HG03442 (cell line): ENCODE measurements around the gene FNDC3B.

Experiments
- ATAC-seq: cut with Tn5 transposase; IDR thresholded peaks from one replicate; pipeline ENCODE4 v1.9.1; 2021; ENCODE audit warnings: mild to moderate bottlenecking, moderate library complexity; ENCODE audit not compliant: unreplicated experiment

The FNDC3B gene

DNA sequence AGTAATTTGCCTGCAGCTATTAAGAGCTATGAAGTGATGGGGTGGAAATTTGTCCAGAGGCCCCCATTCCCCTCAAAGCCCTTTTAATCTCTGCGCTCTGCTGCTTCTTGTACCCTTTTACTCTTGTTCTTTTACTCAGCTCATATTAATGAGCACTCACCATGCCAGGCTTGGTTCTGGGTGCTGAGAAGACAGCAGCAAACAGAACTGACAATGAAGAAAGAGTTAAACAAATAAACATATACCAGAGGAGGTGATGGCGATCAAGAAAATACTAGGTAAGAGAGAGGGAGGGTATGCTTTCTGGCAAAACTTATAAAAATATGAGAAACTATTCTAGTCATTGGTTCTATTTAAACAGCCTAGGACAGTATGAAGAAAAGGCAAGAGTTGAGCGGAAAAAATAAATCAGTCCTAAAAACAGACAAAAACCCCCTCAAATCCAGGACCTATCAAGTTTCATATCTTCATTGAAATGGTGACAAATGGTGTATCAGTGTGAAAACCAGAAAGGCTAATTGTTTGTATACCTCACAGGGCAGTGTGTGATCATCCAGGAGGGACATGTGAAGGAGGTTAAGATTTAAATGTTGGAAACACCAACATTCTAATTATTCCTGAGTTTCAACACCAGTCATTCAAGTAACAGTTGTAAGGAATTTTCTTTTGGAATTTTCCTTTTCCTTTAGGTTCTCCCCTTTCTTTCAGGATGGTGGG lies 144.9 kb downstream of the FNDC3B start:
- ATAC-seq = no peak

DNA sequence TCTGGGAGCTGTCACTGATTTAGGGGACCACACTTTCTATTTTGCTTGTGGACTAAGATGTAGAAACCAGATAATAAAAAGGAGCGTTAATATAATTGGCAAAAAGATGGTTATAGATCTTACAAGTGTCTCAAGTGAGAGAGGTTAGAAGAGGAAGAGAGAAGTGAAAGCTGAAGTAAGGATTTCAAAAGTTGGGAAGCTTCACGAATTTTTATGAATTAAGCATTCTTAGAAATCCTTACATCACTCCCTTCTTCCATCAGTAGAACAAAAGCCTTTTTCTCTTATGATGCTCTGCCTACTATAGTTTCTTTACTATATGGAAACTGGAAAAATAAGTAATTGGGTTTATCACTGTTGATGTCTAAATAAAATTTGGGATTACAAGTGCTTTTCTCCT lies 146.5 kb downstream of the FNDC3B start:
- ATAC-seq = no peak

DNA sequence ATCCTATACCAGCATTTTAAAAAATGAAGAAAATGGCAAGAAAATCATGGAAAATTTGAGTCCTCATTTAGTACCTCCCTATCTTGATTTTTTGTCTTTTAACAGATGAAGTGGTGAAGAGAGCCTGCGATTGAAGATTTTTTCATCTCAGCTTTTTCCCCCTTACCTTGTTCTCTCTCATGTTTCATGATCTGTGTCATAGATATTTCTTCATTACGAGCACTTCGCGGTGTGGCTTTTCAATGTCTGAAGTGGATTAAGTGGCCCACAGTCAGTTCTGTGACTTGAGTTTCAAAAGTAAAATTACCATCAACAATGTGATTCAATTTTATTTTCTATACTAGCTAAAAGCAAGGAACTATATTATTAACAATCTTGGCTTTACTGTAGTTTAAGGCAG lies 147.2 kb downstream of the FNDC3B start:
- ATAC-seq = no peak

DNA sequence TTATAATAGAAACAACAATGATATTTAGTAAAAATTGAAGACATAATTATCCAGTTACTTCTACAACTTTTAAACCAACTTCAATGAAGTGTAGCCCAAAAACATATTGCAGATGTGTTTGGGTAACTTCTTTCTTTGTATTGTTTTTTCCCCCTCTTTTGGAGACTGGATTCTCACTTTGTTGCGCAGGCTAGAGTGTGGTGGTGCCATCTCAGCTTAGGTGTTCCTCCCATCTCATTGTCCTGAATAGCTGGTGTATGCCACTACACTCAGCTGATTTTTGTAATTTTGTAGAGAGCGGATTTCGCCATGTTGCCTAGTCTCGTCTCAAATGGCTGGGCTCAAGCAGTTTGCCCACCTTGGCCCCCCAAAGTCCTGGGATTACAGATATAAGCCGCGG lies 148.1 kb downstream of the FNDC3B start:
- no peak for ATAC-seq

DNA sequence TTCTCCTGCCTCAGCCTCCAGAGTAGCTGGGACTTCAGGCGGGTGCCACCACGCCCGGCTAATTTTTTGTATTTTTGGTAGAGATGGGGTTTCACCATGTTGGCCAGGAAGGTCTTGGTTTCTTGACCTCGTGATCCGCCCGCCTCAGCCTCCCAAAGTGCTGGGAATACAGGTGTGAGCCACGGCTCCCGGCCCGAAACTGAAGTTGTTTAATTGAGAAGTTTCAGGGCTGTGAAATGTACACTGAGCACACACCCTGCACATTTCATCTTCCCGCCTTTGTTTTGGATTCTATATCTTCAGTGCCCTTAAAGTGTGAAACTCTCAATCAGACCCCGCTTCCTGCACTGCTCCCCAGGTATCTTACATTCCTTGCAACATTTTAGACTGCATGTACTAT lies 149.1 kb downstream of the FNDC3B start:
- ATAC-seq = no peak

DNA sequence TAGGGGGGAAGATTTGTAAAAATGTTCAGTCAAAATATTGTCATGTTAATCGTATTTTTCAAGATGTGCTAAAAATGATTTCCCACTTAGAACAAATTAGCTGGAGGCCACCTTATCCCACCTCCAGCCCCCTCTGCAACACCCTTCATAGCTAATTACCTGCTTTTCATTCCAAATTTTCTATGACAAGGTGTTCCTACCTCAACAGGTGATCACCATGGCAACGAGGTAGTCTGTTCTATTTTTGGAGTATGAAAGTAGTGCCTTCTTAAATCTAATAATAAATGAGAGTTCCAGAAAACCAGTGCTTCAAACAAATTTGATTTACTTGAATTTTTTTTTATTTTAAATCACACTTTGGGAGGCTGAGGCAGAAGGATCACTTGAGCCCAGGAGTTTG lies 149.8 kb downstream of the FNDC3B start:
- ATAC-seq = no peak

DNA sequence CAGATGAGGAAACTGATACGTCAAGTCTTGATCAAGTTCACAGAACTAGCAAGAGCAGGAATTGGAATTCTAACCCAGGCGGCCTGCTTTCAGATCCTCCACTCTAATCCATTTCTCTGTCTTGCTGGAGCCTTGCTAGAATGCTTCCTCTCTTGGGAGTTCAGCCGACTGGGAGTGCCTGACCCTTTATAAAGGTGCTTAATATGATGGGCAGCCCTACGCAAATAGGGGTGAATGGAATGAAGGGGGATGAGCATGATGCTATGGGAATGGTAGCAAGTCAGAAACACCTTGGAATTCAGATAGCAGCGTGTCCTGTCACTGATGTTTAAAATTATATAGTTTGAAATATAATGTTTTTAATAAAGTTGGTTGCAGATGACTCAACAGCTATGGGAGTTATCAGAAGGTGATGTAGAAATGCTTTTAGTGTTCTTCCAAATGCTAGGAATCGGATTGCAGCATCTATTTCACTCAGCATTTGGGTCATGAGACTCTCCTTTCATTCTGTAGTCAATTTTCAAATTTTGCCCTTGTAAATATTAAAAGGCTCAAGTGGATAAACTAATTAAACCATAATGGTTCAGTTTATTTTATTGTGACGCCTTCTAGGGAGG lies 150.7 kb downstream of the FNDC3B start:
- ATAC-seq = no peak

DNA sequence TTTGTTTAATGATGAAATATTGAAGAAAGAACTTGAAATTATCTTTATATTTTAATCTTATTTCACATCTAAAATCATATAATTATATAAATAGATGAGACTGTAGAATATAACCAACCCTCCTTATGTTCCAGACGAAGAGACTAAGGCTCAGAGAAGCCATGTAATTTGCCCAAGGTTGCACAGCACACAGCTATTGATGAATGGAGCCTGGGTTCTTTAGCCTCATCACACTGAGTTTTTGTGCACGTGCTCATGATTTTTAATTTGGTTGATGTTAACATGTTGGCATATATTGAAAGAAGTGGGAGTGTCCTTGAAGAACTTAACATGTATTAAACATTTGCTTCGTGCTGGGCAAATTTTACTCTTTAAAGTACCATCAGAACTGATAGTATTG lies 151.6 kb downstream of the FNDC3B start:
- no peak for ATAC-seq

DNA sequence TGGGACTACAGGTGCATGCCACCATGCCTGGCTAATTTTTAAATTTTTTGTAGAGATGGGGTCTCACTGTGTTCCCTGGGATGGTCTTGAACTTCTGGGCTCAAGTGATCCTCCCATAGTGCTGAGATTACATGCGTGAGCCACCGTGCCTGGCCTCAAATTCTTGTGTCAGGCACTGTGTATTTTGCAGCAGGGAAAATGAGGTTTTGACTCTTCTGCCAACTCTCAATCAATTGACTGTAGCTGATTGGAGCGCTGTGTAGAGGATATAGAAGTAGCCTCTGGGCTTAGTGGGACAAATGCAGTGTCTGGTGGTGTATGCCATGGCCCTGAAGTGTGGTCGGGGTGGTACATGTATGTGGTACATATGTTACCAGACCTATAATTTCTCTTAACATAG lies 152.3 kb downstream of the FNDC3B start:
- no peak for ATAC-seq

DNA sequence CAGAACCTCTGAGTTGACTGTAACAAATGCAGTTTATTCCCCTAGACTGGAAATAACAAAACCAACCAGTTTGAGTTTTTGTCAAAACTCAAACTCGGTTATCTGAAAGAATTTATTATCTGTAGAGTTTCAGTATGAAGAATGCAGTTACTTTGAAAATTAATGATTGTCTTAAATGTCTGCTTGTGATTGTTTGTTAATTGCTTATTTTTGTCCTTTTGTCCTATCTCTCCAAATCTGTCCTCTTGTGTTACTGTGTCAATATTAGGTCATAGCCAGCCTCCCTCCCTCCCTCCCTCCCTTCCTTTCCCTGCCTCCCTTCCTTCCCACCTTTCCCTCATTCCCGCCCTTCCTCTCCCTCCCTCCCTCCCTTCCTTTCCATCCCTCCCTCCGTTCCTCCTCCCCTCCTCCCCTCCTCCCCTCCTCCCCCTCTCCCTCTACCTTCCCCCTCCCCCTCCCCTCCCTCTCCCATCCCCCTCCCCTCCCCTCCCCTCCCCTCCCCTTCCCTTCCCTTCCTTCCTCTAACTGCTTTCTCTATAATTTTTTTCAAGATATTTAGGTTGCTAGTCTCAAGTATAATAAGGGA lies 153.5 kb downstream of the FNDC3B start:
- ATAC-seq = no peak

DNA sequence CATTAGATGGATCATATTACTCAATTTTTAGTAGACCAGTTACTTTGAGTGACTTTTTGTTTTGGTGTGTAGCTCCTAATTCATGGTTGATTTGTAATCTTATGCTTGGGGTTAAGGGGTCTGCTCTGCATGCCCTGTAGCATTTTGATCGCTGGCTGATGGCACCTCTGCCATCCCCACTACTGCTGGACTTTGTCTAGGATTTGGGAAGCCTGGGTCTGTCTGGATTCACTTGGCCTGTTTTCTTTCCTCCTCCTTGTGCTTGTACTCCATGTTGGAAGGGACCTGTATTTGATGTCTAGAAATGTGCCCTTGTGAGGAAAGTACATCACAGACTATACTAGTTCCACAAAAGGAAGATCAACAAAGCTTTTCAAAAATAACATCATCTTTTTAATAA lies 154.1 kb downstream of the FNDC3B start:
- no peak for ATAC-seq

DNA sequence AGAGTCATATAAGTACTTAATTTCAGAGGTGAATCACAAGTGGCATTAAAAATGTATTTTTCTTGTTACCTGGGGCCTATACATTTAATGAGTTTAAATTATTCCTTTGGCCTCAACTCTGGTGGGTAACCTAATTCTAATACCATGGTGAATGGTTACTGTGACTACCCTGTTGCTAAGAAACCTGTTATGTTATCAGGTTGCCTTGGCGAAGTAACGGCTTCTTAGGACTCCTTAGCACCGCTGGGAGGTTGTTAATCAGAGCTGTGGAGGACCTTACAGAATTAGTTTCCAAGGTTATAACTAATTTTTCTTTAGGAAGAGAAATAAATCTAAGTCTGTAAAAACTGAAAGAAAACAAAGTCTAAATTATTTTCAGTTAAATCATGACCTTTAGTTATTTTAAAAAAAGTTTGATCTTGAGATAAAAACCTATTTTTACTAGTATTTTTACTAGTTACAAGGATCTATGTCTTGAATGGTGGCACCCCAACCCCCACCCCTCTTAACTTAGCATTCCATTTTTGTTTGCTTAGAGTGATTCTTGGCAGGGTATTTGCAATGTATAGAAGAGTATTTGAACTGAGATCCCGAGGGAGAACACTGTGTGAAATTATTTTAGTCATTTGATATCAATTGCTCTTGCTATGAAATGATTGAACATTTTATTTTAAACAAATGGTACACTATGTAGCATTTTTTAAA lies 155.5 kb downstream of the FNDC3B start:
- ATAC-seq = no peak

DNA sequence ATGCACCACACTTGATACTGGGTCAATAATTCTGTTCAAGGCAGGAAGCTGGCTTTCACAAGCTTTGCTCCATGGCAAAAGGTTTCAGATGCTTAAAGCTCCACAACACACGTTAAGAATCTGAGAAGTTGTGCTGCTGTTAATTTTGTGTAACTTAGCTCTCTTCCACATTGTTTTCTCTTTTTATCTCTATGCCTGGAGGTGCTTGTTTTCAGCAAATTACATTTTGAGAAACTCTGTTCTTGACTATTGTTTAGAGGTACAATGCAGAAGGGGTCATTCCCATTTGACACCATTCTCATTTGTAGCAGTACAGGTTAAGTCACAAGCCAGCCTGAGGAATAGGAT lies 156.0 kb downstream of the FNDC3B start:
- no peak for ATAC-seq

DNA sequence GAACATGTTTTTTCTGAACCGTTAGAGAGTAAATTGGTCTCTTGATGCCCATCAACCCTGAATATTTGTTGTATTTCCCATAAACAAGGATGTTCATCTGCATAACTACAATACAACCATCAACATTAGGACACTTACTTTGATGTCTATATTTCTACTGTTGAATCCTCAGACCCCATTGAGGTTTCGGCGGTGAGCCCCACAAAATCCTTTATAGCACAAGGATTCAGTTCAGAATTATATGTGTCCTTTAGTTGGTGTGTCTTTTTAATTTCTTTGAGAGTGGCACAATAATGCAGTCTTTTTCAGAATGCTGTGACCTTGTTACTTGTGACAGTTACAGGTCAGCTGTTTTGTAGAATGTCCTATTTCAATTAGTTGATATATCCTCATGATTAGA lies 158.0 kb downstream of the FNDC3B start:
- ATAC-seq = no peak

DNA sequence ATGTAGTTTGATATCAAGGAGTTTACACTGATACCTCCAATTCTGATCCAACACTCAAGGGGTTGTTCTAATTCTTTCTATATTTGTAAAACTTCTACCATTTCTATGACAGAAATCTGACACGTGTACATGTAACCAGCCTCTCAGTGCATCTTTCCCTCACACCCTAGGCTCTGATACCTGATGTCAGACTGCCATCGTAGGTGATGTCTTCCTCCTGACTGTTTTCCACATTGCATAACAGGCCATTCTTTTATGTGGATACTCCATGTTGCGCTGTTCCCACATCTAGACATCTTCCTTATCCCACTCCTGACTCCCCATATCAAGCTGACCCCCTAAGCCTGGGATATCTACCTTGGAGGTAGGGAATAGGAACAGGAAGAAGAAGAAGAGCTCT lies 159.1 kb downstream of the FNDC3B start:
- ATAC-seq = no peak

DNA sequence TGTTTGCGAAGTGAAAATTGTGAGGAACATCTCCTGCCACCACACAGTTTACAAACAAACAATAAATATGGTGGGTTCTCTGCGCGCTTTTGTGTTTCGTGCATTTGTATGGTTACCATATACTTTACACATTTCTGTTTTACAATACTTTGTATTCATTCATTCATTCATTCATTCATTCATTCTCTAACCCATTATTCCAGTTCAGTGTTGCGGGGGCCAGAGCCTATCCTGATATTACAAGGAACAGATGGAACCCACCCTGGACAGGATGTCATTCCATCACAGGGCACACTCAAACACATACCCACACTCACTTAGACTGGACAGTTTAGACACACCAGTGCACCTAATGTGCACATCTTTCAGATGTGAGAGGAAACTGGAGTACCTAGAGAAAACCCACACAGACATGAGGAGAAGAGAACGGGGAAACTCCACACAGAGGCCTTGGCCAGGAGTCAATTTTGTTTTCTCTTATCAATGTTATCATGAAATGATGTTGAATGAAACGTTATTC lies 160.5 kb downstream of the FNDC3B start:
- no peak for ATAC-seq

DNA sequence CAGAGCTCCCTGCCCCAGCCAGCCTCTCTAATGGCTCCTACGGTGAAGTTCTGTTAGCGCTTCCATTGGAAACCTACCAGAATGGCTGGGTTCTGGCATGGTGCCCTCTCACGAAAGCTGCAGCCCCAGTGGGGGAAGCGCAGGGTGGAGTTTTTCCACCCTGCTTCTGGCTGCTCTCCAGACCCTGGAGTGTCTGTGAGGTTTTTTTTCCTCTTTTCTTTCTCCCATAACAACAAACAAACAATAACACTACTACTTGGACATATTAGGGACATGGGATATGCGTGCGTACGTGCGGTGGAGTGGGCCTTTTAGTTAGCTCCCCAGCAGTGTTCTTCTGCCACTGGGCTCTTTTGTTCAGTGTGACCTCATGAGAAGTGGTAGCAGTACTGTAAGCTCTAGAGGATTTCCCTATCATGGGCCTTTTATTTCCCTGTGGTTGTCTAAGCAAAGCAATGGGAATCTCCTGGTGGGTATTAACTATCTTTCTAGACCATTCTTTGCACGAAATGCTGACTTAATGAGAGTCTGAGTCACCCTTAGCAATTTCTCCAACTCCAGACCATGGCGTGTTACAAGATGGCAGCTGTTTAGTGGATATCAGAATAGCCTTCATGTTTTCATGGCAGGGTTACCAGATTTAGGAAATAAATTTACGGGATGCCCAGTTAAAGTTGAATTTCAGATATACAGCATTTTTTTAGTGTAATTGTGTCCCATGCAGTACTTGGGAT lies 161.9 kb downstream of the FNDC3B start:
- no peak for ATAC-seq

DNA sequence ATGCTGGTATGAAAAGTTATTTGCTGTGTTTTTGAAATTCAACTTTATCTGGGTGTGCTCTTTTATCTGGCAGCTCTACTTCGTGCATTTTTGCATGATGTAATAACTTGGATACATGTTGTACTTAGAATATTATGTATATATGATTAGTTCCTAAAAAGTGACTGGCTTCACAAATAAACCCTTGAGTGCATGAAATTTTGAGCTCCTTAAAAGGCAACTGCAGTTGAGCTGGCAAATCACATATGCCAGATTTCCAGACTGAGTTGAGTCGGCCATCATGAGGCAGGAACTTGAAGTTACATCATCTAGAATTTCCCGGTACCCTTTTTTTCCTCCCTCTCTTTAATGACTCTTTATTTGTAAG lies 162.5 kb downstream of the FNDC3B start:
- ATAC-seq = no peak

DNA sequence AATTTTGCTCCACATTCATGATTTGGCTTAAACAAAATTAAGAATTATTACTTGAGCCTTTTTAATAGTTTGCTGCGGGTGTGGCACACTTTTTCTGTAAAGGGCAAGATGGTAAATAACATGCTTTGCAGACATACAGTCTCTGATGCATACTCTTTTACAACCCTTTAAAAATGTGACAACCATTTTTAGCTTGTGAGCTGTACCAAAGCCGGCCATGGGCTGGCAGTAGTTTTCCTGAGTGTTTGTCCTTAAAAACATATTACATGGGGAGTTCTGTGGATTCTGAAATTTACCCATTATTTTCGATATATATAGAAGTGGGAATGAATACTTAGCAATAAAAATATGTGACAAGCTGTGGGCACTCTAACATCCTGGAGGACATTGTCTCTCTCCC lies 163.4 kb downstream of the FNDC3B start:
- ATAC-seq = no peak

DNA sequence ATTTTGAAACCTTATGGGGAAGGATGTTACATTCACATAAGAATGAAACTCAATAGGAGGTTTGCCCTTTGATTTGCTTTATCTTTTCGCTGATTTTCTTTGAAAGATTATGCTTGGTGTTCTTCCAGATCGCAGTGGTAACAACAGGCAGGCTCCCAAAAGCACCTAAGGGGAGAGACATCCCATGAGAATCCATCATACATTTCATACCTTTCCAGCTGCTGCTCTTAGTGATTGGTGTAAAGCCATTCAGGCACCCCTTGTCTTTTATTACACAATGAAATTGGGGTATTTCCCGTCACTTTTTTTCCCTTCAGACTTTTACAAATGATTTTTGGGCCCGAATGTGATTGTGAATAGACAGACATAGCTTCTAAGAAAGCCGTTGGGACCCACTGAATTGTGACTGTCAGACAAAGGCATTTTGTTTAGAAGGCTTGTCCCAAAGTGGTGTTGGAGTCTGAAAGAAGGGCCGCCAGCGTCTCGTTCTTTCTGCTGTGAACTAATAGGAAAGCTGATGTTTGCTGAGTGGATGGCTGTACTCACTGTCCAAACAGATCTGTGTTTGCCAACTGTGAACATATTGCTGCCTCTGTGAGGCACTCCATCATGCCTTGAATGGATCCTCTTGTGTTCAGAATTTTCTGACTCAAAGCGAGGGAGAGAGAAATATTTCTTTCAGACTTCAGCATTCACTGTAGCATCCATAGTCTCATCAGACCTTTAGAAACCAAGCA lies 164.3 kb downstream of the FNDC3B start:
- no peak for ATAC-seq

DNA sequence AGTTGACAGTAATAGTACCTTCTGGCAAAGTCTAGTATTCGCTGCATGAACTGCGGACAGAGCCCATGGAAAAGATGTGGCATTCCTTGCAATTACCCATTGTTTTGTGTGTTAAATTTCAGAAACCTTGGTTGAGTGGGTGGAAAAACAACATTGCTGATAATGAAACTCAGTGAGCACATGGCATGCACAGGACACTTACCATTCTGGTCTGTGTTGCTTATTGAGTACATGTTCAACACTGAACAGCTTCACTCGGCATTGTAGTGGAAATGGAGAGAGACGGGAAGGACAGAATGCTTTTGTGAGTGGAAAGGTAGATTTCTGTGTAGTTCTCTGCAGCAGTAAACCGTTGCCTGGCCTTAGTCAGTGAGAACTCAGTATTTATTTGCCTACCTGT lies 165.3 kb downstream of the FNDC3B start:
- ATAC-seq = no peak
